ENCODE measurements around the gene MAN1A2.

Gene MAN1A2

GRCh38 chr1:117561551-117561950 is 194.3 kb downstream of the MAN1A2 start:
- Histone ChIP-seq H3K9ac (ENCODE audit: low read depth in 1 of 2, low read length in 2 of 2) (no peak overlapping the region), H3K9me3 (ENCODE audit: control insufficient read depth in 1 of 2, low read length in 2 of 2) (no peaks in the 10 kb centered on the region), H3K27ac (ENCODE audit: low read depth, low read length) (no peak overlapping the region), H3K27me3 (ENCODE audit: control insufficient read depth in 1 of 2, insufficient read depth in 2 of 2, low read length in 2 of 2) (no peaks in the 10 kb centered on the region), H3K4me3 (ENCODE audit: low read depth in 1 of 2, low read length in 2 of 2) (no peak overlapping the region), H3K36me3 (ENCODE audit: control insufficient read depth in 1 of 2, insufficient read depth in 2 of 2, low read length in 2 of 2) (no peaks in the 10 kb centered on the region), H3K4me1 (ENCODE audit: control insufficient read depth in 1 of 2, insufficient read depth in 2 of 2, low read length in 2 of 2) (peaks cover 0 to 5% of the 10 kb centered on the region in 2 donors)

- Histone ChIP-seq H3K9me3 (ENCODE audit: control insufficient read depth in 1 of 2, low read length in 2 of 2) (no peaks in the 10 kb centered on the region), H3K4me3 (ENCODE audit: low read depth in 1 of 2, low read length in 2 of 2) (no peak overlapping the region), H3K27ac (ENCODE audit: low read depth, low read length) (no peak overlapping the region), H3K36me3 (ENCODE audit: control insufficient read depth in 1 of 2, insufficient read depth in 2 of 2, low read length in 2 of 2) (no peaks in the 10 kb centered on the region), H3K4me1 (ENCODE audit: control insufficient read depth in 1 of 2, insufficient read depth in 2 of 2, low read length in 2 of 2) (peaks cover 0 to 5% of the 10 kb centered on the region in 2 donors), H3K9ac (ENCODE audit: low read depth in 1 of 2, low read length in 2 of 2) (no peak overlapping the region), H3K27me3 (ENCODE audit: control insufficient read depth in 1 of 2, insufficient read depth in 2 of 2, low read length in 2 of 2) (no peaks in the 10 kb centered on the region)
Measured at GRCh38 chr1:117562581-117563491, 195.6 kb downstream of the MAN1A2 start.

DNA sequence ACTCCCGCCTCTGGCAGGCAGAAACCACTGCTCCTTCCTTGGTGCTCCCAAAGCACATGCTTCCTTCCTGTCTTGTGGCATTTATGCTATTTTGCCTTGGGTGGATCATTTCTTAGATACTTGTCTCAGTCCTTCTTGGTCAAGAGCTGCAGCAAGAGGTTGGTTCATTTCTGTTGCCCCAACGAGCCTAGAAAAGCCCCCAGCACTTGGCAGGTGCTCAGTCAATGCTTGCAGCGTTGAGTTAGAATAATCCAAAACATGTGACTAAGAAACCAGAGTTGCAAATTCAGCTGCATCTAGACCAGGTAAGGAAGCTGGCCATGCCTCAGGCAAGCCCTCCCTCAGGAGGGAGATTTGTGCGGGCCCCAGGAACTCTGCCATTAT is 196.2 kb downstream of the MAN1A2 start:
- Histone ChIP-seq H3K4me3 (ENCODE audit: low read depth in 1 of 2, low read length in 2 of 2) (no peak overlapping the region), H3K27ac (ENCODE audit: low read depth, low read length) (no peak overlapping the region)

DNA sequence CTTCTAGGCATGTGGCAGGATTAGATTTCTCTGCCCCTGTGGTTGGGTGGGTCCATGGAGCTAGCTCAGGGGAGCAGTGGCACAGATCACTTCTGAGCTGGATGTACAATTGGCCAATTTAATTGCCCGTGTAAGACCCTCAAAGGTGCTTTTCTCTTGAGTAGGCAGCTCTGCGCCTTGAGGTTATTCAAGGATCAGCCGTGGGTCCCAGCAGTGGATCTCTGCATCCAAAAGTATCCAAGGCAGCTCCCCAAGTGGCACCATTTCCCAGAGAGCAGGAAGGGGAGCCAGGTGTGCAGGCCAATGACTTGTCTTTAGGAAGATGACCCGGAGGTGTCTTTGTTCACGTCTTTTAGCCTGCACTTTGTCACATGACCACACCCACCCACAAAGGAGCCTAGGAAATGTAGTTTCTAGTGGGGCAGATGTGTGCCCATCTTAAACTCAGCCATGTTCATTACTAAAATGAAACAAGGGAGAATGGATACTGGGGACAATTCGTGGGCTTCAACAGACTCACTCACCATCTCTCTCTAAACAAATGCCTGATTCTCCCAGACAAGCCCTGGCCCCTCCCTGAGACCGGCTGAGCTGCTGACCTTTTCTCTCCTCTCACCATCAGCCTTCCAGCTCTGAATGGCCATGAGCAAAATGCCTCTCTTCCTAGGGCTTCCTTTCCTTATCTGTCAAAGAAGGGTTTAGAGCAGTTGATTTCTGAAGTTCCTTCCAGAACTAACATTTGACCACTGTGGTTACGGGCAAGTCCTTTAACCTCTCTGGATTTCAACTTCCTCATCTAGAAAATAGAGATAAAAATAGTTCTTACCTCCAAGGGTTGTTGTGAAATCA is 197.2 kb downstream of the MAN1A2 start:
- H3K27me3 ChIP-seq (ENCODE audit: control insufficient read depth in 1 of 2, insufficient read depth in 2 of 2, low read length in 2 of 2) = no peaks in the 10 kb centered on the region
- H3K4me3 ChIP-seq (ENCODE audit: low read depth in 1 of 2, low read length in 2 of 2) = no peak overlapping the region
- peaks cover 0 to 5% of the 10 kb centered on the region in 2 donors for H3K4me1 ChIP-seq (ENCODE audit: control insufficient read depth in 1 of 2, insufficient read depth in 2 of 2, low read length in 2 of 2)
- no peaks in the 10 kb centered on the region for H3K9me3 ChIP-seq (ENCODE audit: control insufficient read depth in 1 of 2, low read length in 2 of 2)
- H3K9ac ChIP-seq (ENCODE audit: low read depth in 1 of 2, low read length in 2 of 2) = no peak overlapping the region
- H3K27ac ChIP-seq (ENCODE audit: low read depth, low read length) = no peak overlapping the region
- no peaks in the 10 kb centered on the region for H3K36me3 ChIP-seq (ENCODE audit: control insufficient read depth in 1 of 2, insufficient read depth in 2 of 2, low read length in 2 of 2)

More for the DNA sequence above, 196.2 kb downstream of the MAN1A2 start:
- no peaks in the 10 kb centered on the region for H3K36me3 ChIP-seq (ENCODE audit: control insufficient read depth in 1 of 2, insufficient read depth in 2 of 2, low read length in 2 of 2)
- no peak overlapping the region for H3K9ac ChIP-seq (ENCODE audit: low read depth in 1 of 2, low read length in 2 of 2)
- H3K9me3 ChIP-seq (ENCODE audit: control insufficient read depth in 1 of 2, low read length in 2 of 2) = no peaks in the 10 kb centered on the region
- peaks cover 0 to 5% of the 10 kb centered on the region in 2 donors for H3K4me1 ChIP-seq (ENCODE audit: control insufficient read depth in 1 of 2, insufficient read depth in 2 of 2, low read length in 2 of 2)
- no peaks in the 10 kb centered on the region for H3K27me3 ChIP-seq (ENCODE audit: control insufficient read depth in 1 of 2, insufficient read depth in 2 of 2, low read length in 2 of 2)

DNA sequence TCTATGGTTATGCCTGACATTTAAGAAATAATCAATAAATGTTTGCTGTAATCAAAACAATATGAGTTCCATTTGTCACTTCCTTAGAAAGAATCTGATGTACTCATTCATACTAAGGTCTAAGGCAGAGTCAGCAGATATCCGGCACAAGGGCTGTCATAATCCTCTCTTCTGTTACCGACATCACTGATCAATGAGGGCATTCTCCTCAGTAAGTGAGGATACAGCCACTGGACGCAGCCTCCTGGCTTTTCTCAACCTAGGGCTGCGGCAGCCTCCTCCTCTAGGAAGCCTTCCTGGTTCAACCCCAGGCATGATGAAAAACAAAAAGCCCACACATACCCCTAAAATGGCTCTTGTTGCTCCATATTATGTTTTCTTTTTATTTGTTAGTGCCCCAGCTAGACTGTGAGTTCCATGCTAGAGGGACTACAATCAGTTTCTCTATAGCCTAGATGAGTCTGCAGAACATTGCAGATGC is 197.9 kb downstream of the MAN1A2 start:
- no peak overlapping the region for H3K4me3 ChIP-seq (ENCODE audit: low read depth in 1 of 2, low read length in 2 of 2)
- no peak overlapping the region for H3K9ac ChIP-seq (ENCODE audit: low read depth in 1 of 2, low read length in 2 of 2)
- no peaks in the 10 kb centered on the region for H3K9me3 ChIP-seq (ENCODE audit: control insufficient read depth in 1 of 2, low read length in 2 of 2)
- peaks cover 0 to 5% of the 10 kb centered on the region in 2 donors for H3K4me1 ChIP-seq (ENCODE audit: control insufficient read depth in 1 of 2, insufficient read depth in 2 of 2, low read length in 2 of 2)
- H3K27ac ChIP-seq (ENCODE audit: low read depth, low read length) = no peak overlapping the region
- H3K36me3 ChIP-seq (ENCODE audit: control insufficient read depth in 1 of 2, insufficient read depth in 2 of 2, low read length in 2 of 2) = no peaks in the 10 kb centered on the region
- H3K27me3 ChIP-seq (ENCODE audit: control insufficient read depth in 1 of 2, insufficient read depth in 2 of 2, low read length in 2 of 2) = no peaks in the 10 kb centered on the region

- Histone ChIP-seq H3K4me1 (ENCODE audit: control insufficient read depth in 1 of 2, insufficient read depth in 2 of 2, low read length in 2 of 2) (peaks cover 3 to 9% of the 10 kb centered on the region in 2 donors), H3K27ac (ENCODE audit: low read depth, low read length) (no peak overlapping the region), H3K36me3 (ENCODE audit: control insufficient read depth in 1 of 2, insufficient read depth in 2 of 2, low read length in 2 of 2) (no peaks in the 10 kb centered on the region), H3K4me3 (ENCODE audit: low read depth in 1 of 2, low read length in 2 of 2) (no peak overlapping the region), H3K9ac (ENCODE audit: low read depth in 1 of 2, low read length in 2 of 2) (no peak overlapping the region), H3K9me3 (ENCODE audit: control insufficient read depth in 1 of 2, low read length in 2 of 2) (no peaks in the 10 kb centered on the region), H3K27me3 (ENCODE audit: control insufficient read depth in 1 of 2, insufficient read depth in 2 of 2, low read length in 2 of 2) (no peaks in the 10 kb centered on the region)
Measured at GRCh38 chr1:117565745-117566455, 198.7 kb downstream of the MAN1A2 start.

- peaks cover 10 to 15% of the 10 kb centered on the region in 2 donors for H3K4me1 ChIP-seq (ENCODE audit: control insufficient read depth in 1 of 2, insufficient read depth in 2 of 2, low read length in 2 of 2)
Measured at GRCh38 chr1:117566556-117566955, 199.3 kb downstream of the MAN1A2 start.

DNA sequence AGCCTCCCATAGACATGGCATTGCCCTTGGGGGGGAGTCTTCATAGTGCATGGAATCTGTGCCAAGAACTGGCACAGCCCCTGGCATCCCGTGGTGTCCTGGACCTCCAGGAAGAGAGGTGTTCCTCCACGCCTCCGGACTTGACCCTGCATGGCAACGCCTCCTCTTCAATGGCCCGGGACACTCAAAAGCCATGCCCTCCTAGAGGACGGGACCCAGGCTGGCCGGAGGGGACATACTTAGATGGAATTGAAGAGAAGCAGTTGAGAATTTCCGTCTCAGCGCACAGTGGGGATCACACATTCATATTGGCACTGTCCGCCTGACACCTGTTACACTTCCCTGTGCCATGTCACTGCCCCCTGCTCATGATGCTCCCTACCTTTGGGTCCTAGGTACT is 200.2 kb downstream of the MAN1A2 start:
- H3K4me3 ChIP-seq (ENCODE audit: low read depth in 1 of 2, low read length in 2 of 2) = no peak overlapping the region
- H3K9ac ChIP-seq (ENCODE audit: low read depth in 1 of 2, low read length in 2 of 2) = no peak overlapping the region
- H3K9me3 ChIP-seq (ENCODE audit: control insufficient read depth in 1 of 2, low read length in 2 of 2) = no peaks in the 10 kb centered on the region
- no peaks in the 10 kb centered on the region for H3K36me3 ChIP-seq (ENCODE audit: control insufficient read depth in 1 of 2, insufficient read depth in 2 of 2, low read length in 2 of 2)
- no peaks in the 10 kb centered on the region for H3K27me3 ChIP-seq (ENCODE audit: control insufficient read depth in 1 of 2, insufficient read depth in 2 of 2, low read length in 2 of 2)
- peaks cover 14 to 22% of the 10 kb centered on the region in 2 donors for H3K4me1 ChIP-seq (ENCODE audit: control insufficient read depth in 1 of 2, insufficient read depth in 2 of 2, low read length in 2 of 2)
- H3K27ac ChIP-seq (ENCODE audit: low read depth, low read length) = no peak overlapping the region

More at GRCh38 chr1:117566556-117566955, 199.3 kb downstream of the MAN1A2 start:
- Histone ChIP-seq H3K4me3 (ENCODE audit: low read depth in 1 of 2, low read length in 2 of 2) (no peak overlapping the region), H3K27ac (ENCODE audit: low read depth, low read length) (no peak overlapping the region), H3K27me3 (ENCODE audit: control insufficient read depth in 1 of 2, insufficient read depth in 2 of 2, low read length in 2 of 2) (no peaks in the 10 kb centered on the region), H3K9me3 (ENCODE audit: control insufficient read depth in 1 of 2, low read length in 2 of 2) (no peaks in the 10 kb centered on the region), H3K36me3 (ENCODE audit: control insufficient read depth in 1 of 2, insufficient read depth in 2 of 2, low read length in 2 of 2) (no peaks in the 10 kb centered on the region), H3K9ac (ENCODE audit: low read depth in 1 of 2, low read length in 2 of 2) (no peak overlapping the region)

GRCh38 chr1:117567976-117568375 is 200.7 kb downstream of the MAN1A2 start:
- H3K27ac ChIP-seq (ENCODE audit: low read depth, low read length) = no peak overlapping the region
- H3K9me3 ChIP-seq (ENCODE audit: control insufficient read depth in 1 of 2, low read length in 2 of 2) = no peaks in the 10 kb centered on the region
- H3K4me1 ChIP-seq (ENCODE audit: control insufficient read depth in 1 of 2, insufficient read depth in 2 of 2, low read length in 2 of 2) = peaks cover 19 to 27% of the 10 kb centered on the region in 2 donors
- no peaks in the 10 kb centered on the region for H3K27me3 ChIP-seq (ENCODE audit: control insufficient read depth in 1 of 2, insufficient read depth in 2 of 2, low read length in 2 of 2)
- no peak overlapping the region for H3K4me3 ChIP-seq (ENCODE audit: low read depth in 1 of 2, low read length in 2 of 2)
- H3K9ac ChIP-seq (ENCODE audit: low read depth in 1 of 2, low read length in 2 of 2) = no peak overlapping the region
- H3K36me3 ChIP-seq (ENCODE audit: control insufficient read depth in 1 of 2, insufficient read depth in 2 of 2, low read length in 2 of 2) = no peaks in the 10 kb centered on the region

Data from duodenal mucosa (tissue), 2 donors.